Neural cell (in vitro differentiated cells): ENCODE measurements around the gene SH3GL2. TPM values are rescaled to one million over a fixed set of nuclear protein-coding genes. Genes with fewer than 3 reads are reported as not detected.

Source experiments
- H2AFZ ChIP-seq: fragments of 200-600, 300-800 bp; sonication (generic), shearing (Covaris generic); 2 replicates; pipeline ENCODE4 v1.6.0; 2014; ENCODE audit warnings: low read depth, mild to moderate bottlenecking, antibody characterized with exemption, low read length, moderate library complexity
- H3F3A ChIP-seq: fragments of 200-600 bp; shearing (Covaris generic); 2 replicates; pipeline ENCODE4 v1.6.1; 2016; ENCODE audit warnings: mild to moderate bottlenecking, moderate library complexity, mixed read lengths, antibody characterized with exemption, low read length; ENCODE audit not compliant: insufficient read depth, poor library complexity, severe bottlenecking
- H3K27ac ChIP-seq: fragments of 200-600, 300-800 bp; sonication (generic), shearing (Covaris generic); 2 replicates; pipeline ENCODE4 v1.5.1; 2014; ENCODE audit warnings: mild to moderate bottlenecking, low read length, moderate library complexity
- H3K27me3 ChIP-seq: fragments of 300-800, 200-600 bp; sonication (generic), shearing (Covaris generic); 2 replicates; pipeline ENCODE4 v1.6.0; 2014; ENCODE audit warnings: mild to moderate bottlenecking, low read depth, low read length, moderate library complexity; ENCODE audit not compliant: insufficient read depth
- H3K36me3 ChIP-seq: fragments of 300-800, 200-600 bp; sonication (generic), shearing (Covaris generic); 2 replicates; pipeline ENCODE4 v1.5.1; 2014; ENCODE audit warnings: mild to moderate bottlenecking, antibody characterized with exemption, low read length, moderate library complexity; ENCODE audit not compliant: insufficient read depth
- H3K4me2 ChIP-seq: fragments of 300-800, 200-600 bp; sonication (generic), shearing (Covaris generic); 2 replicates; pipeline ENCODE4 v1.6.0; 2014; ENCODE audit warnings: mild to moderate bottlenecking, low read length
- H3K4me3 ChIP-seq: fragments of 300-800, 200-600 bp; sonication (generic), shearing (Covaris generic); 2 replicates; pipeline ENCODE4 v1.5.1; 2014; ENCODE audit warnings: mild to moderate bottlenecking, low read length, moderate library complexity
- H3K79me2 ChIP-seq: fragments of 200-600 bp; shearing (Covaris generic); replicated peaks from 2 replicates; pipeline ENCODE4 v1.6.0; 2014; ENCODE audit warnings: mild to moderate bottlenecking, low read length, moderate library complexity; ENCODE audit not compliant: insufficient read depth
- H3K9ac ChIP-seq: fragments of 300-800, 200-600 bp; sonication (generic), shearing (Covaris generic); 2 replicates; pipeline ENCODE4 v1.6.1; 2016; ENCODE audit warnings: mild to moderate bottlenecking, low read length, mixed read lengths
- H3K9me2 ChIP-seq: fragments of 200-600 bp; shearing (Covaris generic); 2 replicates; pipeline ENCODE4 v1.6.1; 2016; ENCODE audit warnings: mild to moderate bottlenecking, low read length, mixed read lengths; ENCODE audit not compliant: insufficient read depth
- H3K9me3 ChIP-seq: fragments of 200-600, 300-800 bp; sonication (generic), shearing (Covaris generic); 2 replicates; pipeline ENCODE4 v1.6.1; 2016; ENCODE audit warnings: mild to moderate bottlenecking, mixed run types, low read length, moderate library complexity, mixed read lengths
- H4K20me1 ChIP-seq: fragments of 200-600 bp; shearing (Covaris generic); 2 replicates; pipeline ENCODE4 v1.6.1; 2016; ENCODE audit warnings: mild to moderate bottlenecking, mixed run types; ENCODE audit not compliant: insufficient read depth
- EP300 ChIP-seq: fragments of 450-650 bp; conservative IDR thresholded peaks from 2 replicates; pipeline ENCODE4 v1.6.1; 2014; ENCODE audit warnings: antibody characterized with exemption, mild to moderate bottlenecking, moderate library complexity; ENCODE audit not compliant: poor library complexity, severe bottlenecking
- EZH2 ChIP-seq: fragments of 200-600, 300-800 bp; shearing (Covaris generic), sonication (generic); IDR thresholded peaks from 2 replicates; pipeline ENCODE4 v1.6.1; 2014; ENCODE audit warnings: antibody characterized with exemption, low read length, borderline replicate concordance, mild to moderate bottlenecking; ENCODE audit not compliant: insufficient read depth, poor library complexity, severe bottlenecking
- MXI1 ChIP-seq: fragments of 450-650 bp; conservative IDR thresholded peaks from 2 replicates; pipeline ENCODE4 v1.6.1; 2014; ENCODE audit warnings: antibody characterized with exemption, mild to moderate bottlenecking; ENCODE audit not compliant: poor library complexity, severe bottlenecking
- POLR2AphosphoS5 ChIP-seq: IDR thresholded peaks from 2 replicates; pipeline ENCODE4 v1.6.1; 2012
- RAD21 ChIP-seq: fragments of 450-650 bp; conservative IDR thresholded peaks from 2 replicates; pipeline ENCODE4 v1.6.1; 2014; ENCODE audit warnings: antibody characterized with exemption, mild to moderate bottlenecking, moderate library complexity
- SMC3 ChIP-seq: fragments of 450-650 bp; conservative IDR thresholded peaks from 2 replicates; pipeline ENCODE4 v1.6.1; 2014; ENCODE audit warnings: antibody characterized with exemption, mild to moderate bottlenecking, moderate library complexity; ENCODE audit not compliant: poor library complexity
- TAF1 ChIP-seq: IDR thresholded peaks from 2 replicates; pipeline ENCODE4 v1.6.1; 2012; ENCODE audit warnings: low read depth
- polyA plus RNA-seq: library from polyadenylated mRNA; depleted of rRNA; stranded (reverse); fragments of >200 nt; gene quantifications from 2 replicates; pipeline ENCODE4 v1.2.3, GENCODE V29; 2014
- TF ChIP-seq, protein P1 (sequence below): IDR thresholded peaks from 2 replicates; pipeline ENCODE4 v1.6.1; 2012; ENCODE audit warnings: borderline replicate concordance
- TF ChIP-seq, protein P2 (sequence below): fragments of 450-650 bp; IDR thresholded peaks from 2 replicates; pipeline ENCODE4 v1.5.1; 2014; ENCODE audit warnings: antibody characterized with exemption, mild to moderate bottlenecking, moderate library complexity; ENCODE audit not compliant: poor library complexity, severe bottlenecking

SH3GL2 gene
- polyA plus RNA-seq, 1 donor from 2014 or later = 13.5 TPM

DNA sequence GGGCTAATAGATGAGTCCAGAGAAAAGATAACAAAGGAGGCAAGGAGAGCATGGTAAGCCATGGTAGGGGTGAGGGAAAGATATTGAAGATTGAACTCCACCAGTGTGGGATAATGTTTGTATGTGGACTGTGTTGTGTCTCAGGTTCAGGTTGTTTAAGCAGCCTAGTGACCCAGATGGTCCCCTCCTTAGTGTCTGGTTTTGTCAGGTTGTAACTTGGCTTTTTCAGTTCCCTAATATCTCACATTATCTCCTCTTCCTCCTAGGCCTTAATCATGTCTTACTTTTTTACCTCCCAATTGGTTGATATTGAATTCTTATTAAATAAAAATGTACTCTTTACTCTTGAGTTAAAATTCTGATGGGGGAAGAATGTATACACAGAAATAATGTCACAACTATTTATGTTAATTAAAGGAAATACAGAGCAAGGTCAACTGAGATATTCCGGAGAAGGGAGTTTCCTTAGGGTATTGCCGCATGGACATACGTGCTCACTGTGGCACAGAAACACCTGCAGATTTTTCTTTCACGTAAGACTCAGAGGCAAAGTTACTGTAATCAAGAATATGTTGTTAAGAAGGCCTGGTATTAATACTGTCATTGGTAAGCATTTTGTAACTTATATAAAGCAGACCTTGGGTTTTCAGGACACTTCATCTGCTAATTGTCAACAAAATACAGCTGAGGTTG is 23.4 kb upstream of the SH3GL2 start:
- Histone ChIP-seq H3K27ac (no peak overlapping the region), H3F3A (no peaks in the 10 kb centered on the region), H3K9ac (no peak overlapping the region), H2AFZ (no peak overlapping the region), H3K4me2 (no peak overlapping the region), H3K9me3 (no peaks in the 10 kb centered on the region), H4K20me1 (no peaks in the 10 kb centered on the region), H3K4me3 (no peak overlapping the region), H3K27me3 (no peaks in the 10 kb centered on the region), H3K79me2 (no peaks in the 10 kb centered on the region), H3K9me2 (no peaks in the 10 kb centered on the region), H3K36me3 (no peaks in the 10 kb centered on the region)
- TF ChIP-seq, protein P1, sequence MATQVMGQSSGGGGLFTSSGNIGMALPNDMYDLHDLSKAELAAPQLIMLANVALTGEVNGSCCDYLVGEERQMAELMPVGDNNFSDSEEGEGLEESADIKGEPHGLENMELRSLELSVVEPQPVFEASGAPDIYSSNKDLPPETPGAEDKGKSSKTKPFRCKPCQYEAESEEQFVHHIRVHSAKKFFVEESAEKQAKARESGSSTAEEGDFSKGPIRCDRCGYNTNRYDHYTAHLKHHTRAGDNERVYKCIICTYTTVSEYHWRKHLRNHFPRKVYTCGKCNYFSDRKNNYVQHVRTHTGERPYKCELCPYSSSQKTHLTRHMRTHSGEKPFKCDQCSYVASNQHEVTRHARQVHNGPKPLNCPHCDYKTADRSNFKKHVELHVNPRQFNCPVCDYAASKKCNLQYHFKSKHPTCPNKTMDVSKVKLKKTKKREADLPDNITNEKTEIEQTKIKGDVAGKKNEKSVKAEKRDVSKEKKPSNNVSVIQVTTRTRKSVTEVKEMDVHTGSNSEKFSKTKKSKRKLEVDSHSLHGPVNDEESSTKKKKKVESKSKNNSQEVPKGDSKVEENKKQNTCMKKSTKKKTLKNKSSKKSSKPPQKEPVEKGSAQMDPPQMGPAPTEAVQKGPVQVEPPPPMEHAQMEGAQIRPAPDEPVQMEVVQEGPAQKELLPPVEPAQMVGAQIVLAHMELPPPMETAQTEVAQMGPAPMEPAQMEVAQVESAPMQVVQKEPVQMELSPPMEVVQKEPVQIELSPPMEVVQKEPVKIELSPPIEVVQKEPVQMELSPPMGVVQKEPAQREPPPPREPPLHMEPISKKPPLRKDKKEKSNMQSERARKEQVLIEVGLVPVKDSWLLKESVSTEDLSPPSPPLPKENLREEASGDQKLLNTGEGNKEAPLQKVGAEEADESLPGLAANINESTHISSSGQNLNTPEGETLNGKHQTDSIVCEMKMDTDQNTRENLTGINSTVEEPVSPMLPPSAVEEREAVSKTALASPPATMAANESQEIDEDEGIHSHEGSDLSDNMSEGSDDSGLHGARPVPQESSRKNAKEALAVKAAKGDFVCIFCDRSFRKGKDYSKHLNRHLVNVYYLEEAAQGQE = no peak
- no peak for TF ChIP-seq SMC3
- no peak for TF ChIP-seq MXI1
- no peak for TF ChIP-seq POLR2AphosphoS5
- no peak for TF ChIP-seq EP300
- no peak for TF ChIP-seq RAD21
- no peak for TF ChIP-seq EZH2
- TF ChIP-seq, protein P2, sequence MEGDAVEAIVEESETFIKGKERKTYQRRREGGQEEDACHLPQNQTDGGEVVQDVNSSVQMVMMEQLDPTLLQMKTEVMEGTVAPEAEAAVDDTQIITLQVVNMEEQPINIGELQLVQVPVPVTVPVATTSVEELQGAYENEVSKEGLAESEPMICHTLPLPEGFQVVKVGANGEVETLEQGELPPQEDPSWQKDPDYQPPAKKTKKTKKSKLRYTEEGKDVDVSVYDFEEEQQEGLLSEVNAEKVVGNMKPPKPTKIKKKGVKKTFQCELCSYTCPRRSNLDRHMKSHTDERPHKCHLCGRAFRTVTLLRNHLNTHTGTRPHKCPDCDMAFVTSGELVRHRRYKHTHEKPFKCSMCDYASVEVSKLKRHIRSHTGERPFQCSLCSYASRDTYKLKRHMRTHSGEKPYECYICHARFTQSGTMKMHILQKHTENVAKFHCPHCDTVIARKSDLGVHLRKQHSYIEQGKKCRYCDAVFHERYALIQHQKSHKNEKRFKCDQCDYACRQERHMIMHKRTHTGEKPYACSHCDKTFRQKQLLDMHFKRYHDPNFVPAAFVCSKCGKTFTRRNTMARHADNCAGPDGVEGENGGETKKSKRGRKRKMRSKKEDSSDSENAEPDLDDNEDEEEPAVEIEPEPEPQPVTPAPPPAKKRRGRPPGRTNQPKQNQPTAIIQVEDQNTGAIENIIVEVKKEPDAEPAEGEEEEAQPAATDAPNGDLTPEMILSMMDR = no peak
- no peak for TF ChIP-seq TAF1

DNA sequence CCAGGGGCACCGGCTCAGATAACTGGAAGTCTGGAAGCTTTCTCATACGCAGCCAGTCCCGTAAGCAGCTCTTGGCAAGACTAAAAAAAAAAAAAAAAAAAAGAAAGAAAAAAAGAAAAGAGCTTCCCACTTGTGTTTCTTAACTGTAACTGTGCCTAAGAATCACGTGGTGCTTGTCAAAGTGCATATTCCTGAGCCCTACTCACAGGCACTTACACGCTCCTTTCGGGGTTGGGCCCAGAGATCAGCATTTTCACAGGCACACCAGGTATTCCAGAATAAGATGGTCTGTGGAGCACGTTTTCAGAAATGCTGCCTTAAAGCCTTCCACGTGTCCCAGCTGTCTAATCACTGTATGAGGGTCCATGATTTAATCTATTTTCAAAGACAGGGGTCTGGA is 22.6 kb upstream of the SH3GL2 start:
- no peak for TF ChIP-seq TAF1
- TF ChIP-seq EP300 = no peak
- no peak for TF ChIP-seq POLR2AphosphoS5
- TF ChIP-seq, protein P2 = no peak
- no peak for TF ChIP-seq EZH2
- TF ChIP-seq, protein P1 = no peak
- no peak for TF ChIP-seq SMC3
- no peak for TF ChIP-seq MXI1
- no peak for TF ChIP-seq RAD21

More for the DNA sequence above, 22.6 kb upstream of the SH3GL2 start:
- Histone ChIP-seq H3K9me2 (no peaks in the 10 kb centered on the region), H3K27ac (no peak overlapping the region), H2AFZ (no peak overlapping the region), H3K36me3 (no peaks in the 10 kb centered on the region), H3K4me3 (no peak overlapping the region), H3F3A (no peaks in the 10 kb centered on the region), H3K9me3 (no peaks in the 10 kb centered on the region), H3K27me3 (no peaks in the 10 kb centered on the region), H4K20me1 (no peaks in the 10 kb centered on the region), H3K4me2 (no peak overlapping the region), H3K79me2 (no peaks in the 10 kb centered on the region), H3K9ac (no peak overlapping the region)
